CD14-positive monocyte (primary cell): ENCODE measurements around the gene FAM110A. TPM values are rescaled to one million over a fixed set of nuclear protein-coding genes. Genes with fewer than 3 reads are reported as not detected.

Source experiments
- DNase-seq, 3 donors: peaks; one replicate each; pipeline ENCODE4 v3.0.0-alpha.2; 2011 to 2022
- H2AFZ ChIP-seq: 2 replicates; pipeline ENCODE4 v1.6.0; 2012; ENCODE audit warnings: mild to moderate bottlenecking, low read depth, low read length, inconsistent platforms; ENCODE audit not compliant: insufficient read depth, poor library complexity, severe bottlenecking
- H3K27ac ChIP-seq, 2 donors: 1 replicate in 1 of 2; 2 replicates in 1 of 2; pipeline ENCODE4 v1.5.1; 2012 to 2013; ENCODE audit warnings: low read length in 2 of 2, control low read depth in 1 of 2, inconsistent platforms in 1 of 2, low read depth in 1 of 2, mild to moderate bottlenecking in 1 of 2
- H3K27me3 ChIP-seq, 2 donors: one replicate each; pipeline versions ENCODE4 v1.6.0 to v1.6.1; 2011 to 2013; ENCODE audit warnings: low read length in 2 of 2; ENCODE audit not compliant: control insufficient read depth in 2 of 2, insufficient read depth in 2 of 2
- H3K36me3 ChIP-seq, 2 donors: replicated peaks in 1 of 2; 1 replicate in 1 of 2; 2 replicates in 1 of 2; pipeline versions ENCODE4 v1.5.1 to v1.6.1; 2012 to 2013; ENCODE audit warnings: low read length in 2 of 2, control low read depth in 1 of 2, inconsistent platforms in 1 of 2, mild to moderate bottlenecking in 1 of 2; ENCODE audit not compliant: insufficient read depth in 2 of 2, control insufficient read depth in 1 of 2
- H3K4me1 ChIP-seq, 2 donors: 1 replicate in 1 of 2; 2 replicates in 1 of 2; pipeline versions ENCODE4 v1.5.1 to v1.6.1; 2012 to 2013; ENCODE audit warnings: low read length in 2 of 2, control low read depth in 1 of 2, inconsistent platforms in 1 of 2, mild to moderate bottlenecking in 1 of 2, moderate library complexity in 1 of 2; ENCODE audit not compliant: insufficient read depth in 2 of 2, control insufficient read depth in 1 of 2
- H3K4me2 ChIP-seq: replicated peaks from 2 replicates; pipeline ENCODE3; 2012; ENCODE audit warnings: low read length, moderate library complexity, mild to moderate bottlenecking; ENCODE audit not compliant: poor library complexity, severe bottlenecking; ENCODE audit errors: extremely low read depth
- H3K4me3 ChIP-seq, 3 experiments: fragments of 200-600 bp in 1 of 3; sonication (generic) in 1 of 3; replicated peaks in 1 of 3; 1 replicate in 2 of 3; 2 replicates in 1 of 3; pipeline ENCODE4 v1.5.1; 2011 to 2013; ENCODE audit warnings: low read length in 3 of 3, mild to moderate bottlenecking in 3 of 3, control low read depth in 2 of 3, low read depth in 2 of 3, inconsistent platforms in 1 of 3, moderate library complexity in 1 of 3
- H3K79me2 ChIP-seq: 2 replicates; pipeline ENCODE4 v1.6.0; 2012; ENCODE audit warnings: mild to moderate bottlenecking, control low read depth, inconsistent platforms, low read length, moderate library complexity; ENCODE audit not compliant: insufficient read depth
- H3K9ac ChIP-seq: 2 replicates; pipeline ENCODE4 v1.6.0; 2017; ENCODE audit warnings: low read length, mild to moderate bottlenecking; ENCODE audit not compliant: insufficient read depth, poor library complexity, severe bottlenecking
- H3K9me3 ChIP-seq, 2 donors: replicated peaks in 1 of 2; 1 replicate in 1 of 2; 2 replicates in 1 of 2; pipeline versions ENCODE4 v1.5.1 to v1.6.1; 2012 to 2013; ENCODE audit warnings: low read length in 2 of 2, control low read depth in 1 of 2; ENCODE audit not compliant: control insufficient read depth in 1 of 2, insufficient read depth in 1 of 2
- H4K20me1 ChIP-seq: 2 replicates; pipeline ENCODE4 v1.6.0; 2012; ENCODE audit warnings: mild to moderate bottlenecking, low read length, control low read depth, moderate library complexity; ENCODE audit not compliant: insufficient read depth
- H3K27ac Mint-ChIP-seq, 7 donors: one replicate each; pipeline ENCODE4 v1.8.0; 2020; ENCODE audit warnings: mild to moderate bottlenecking in 7 of 7, mixed read lengths in 7 of 7, moderate library complexity in 6 of 7, inconsistent platforms in 2 of 7
- H3K27me3 Mint-ChIP-seq, 3 donors: one replicate each; pipeline ENCODE4 v1.8.0; 2021 to 2022; ENCODE audit warnings: low read depth in 3 of 3, mild to moderate bottlenecking in 3 of 3, mixed read lengths in 3 of 3, moderate library complexity in 3 of 3, inconsistent platforms in 1 of 3
- H3K36me3 Mint-ChIP-seq, 2 donors: one replicate each; pipeline ENCODE4 v1.8.0; 2020; ENCODE audit warnings: mixed read lengths in 2 of 2, inconsistent platforms in 1 of 2, mild to moderate bottlenecking in 1 of 2
- H3K4me1 Mint-ChIP-seq: one replicate; pipeline ENCODE4 v1.8.0; 2020; ENCODE audit warnings: mild to moderate bottlenecking, mixed read lengths
- H3K4me3 Mint-ChIP-seq, 2 donors: one replicate each; pipeline ENCODE4 v1.8.0; 2020; ENCODE audit warnings: mild to moderate bottlenecking in 2 of 2, mixed read lengths in 2 of 2, moderate library complexity in 1 of 2
- H3K9me3 Mint-ChIP-seq, 7 donors: one replicate each; pipeline ENCODE4 v1.8.0; 2020 to 2022; ENCODE audit warnings: mixed read lengths in 7 of 7, mild to moderate bottlenecking in 6 of 7, moderate library complexity in 6 of 7, inconsistent platforms in 2 of 7
- CTCF ChIP-seq: fragments of 200-600 bp; IDR thresholded peaks from one replicate; pipeline ENCODE4 v1.8.0; 2022; ENCODE audit warnings: antibody characterized with exemption, mild to moderate bottlenecking
- WGBS: methylation state at CpG from one replicate; pipeline ENCODE4 v1.1.5; 2013; ENCODE audit warnings: missing lambda C conversion rate; ENCODE audit not compliant: insufficient coverage; 5-methylcytosine and 5-hydroxymethylcytosine counted together
- intact Hi-C, 2 donors: fragments of 100-400 bp; cut with micrococcal nuclease; formaldehyde crosslinking; loops; one replicate each; pipeline versions ENCODE4 v1.15.0 to v1.15.1; 2023
- polyA plus RNA-seq, 3 donors: library from polyadenylated mRNA; depleted of rRNA in 1 of 3; unstranded in 2 of 3; stranded (reverse) in 1 of 3; fragments of 300-500 nt in 2 of 3; fragments of >200 nt in 1 of 3; fragmentation: Illumina TruSeq in 2 of 3; gene quantifications; 1 replicate in 2 of 3; 2 replicates in 1 of 3; pipeline ENCODE4 v1.2.3, GENCODE V29; 2012 to 2021

FAM110A gene
- polyA plus RNA-seq, 3 donors: 13.8 to 43.2 (median 27.8) TPM

DNA sequence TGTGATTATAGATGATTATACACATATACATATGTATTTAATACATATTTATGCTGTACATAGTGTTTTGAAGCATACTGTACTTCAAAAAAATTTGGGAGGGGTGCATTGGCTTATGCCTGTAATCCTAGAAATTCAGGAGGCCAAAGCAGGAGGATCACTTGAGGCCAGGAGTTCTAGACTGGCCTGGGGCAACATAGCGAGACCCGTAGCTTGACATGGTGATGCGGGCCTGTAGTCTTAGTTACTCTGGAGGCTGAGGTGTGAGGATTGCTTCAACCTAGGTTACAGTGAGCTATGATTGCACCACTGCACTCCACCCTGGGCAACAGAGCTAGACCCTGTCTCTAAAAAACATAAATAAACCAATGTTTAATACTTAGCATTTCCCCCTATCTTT is 1.6 kb upstream of the FAM110A start:
- H3K4me3 Mint-ChIP-seq: no peak overlapping the region
- H3K27me3 Mint-ChIP-seq: peaks cover 0 to 2% (median 0%) of the 10 kb centered on the region in 3 donors
- no peak for DNase-seq
- no CpG with 5 or more reads among the region's 3 CpGs for WGBS
- Histone ChIP-seq H2AFZ (no peak overlapping the region), H3K27me3 (no peaks in the 10 kb centered on the region), H3K27ac (no peak overlapping the region), H3K4me3 (no peak overlapping the region), H3K36me3 (no peaks in the 10 kb centered on the region), H3K4me2 (no peak overlapping the region), H3K9ac (no peak overlapping the region), H3K79me2 (peaks cover 29% of the 10 kb centered on the region), H3K4me1 (peaks cover 61 to 70% of the 10 kb centered on the region in 2 donors), H3K9me3 (no peaks in the 10 kb centered on the region), H4K20me1 (peaks cover 10% of the 10 kb centered on the region)
- peak overlapping the region in 2 of 7 donors; percentile 18 to 25 for H3K27ac Mint-ChIP-seq
- H3K9me3 Mint-ChIP-seq: peaks cover 0 to 5% (median 0%) of the 10 kb centered on the region in 7 donors
- no peak for TF ChIP-seq CTCF
- H3K4me1 Mint-ChIP-seq: peaks cover 60% of the 10 kb centered on the region
- intact Hi-C loops: loop anchor here in 1 of 2 donors (10.0 kb wide), 1 partner anchor 177 kb away; the partner anchor contains the start of gene SRXN1
- H3K36me3 Mint-ChIP-seq: peaks cover 4 to 5% of the 10 kb centered on the region in 2 donors

DNA sequence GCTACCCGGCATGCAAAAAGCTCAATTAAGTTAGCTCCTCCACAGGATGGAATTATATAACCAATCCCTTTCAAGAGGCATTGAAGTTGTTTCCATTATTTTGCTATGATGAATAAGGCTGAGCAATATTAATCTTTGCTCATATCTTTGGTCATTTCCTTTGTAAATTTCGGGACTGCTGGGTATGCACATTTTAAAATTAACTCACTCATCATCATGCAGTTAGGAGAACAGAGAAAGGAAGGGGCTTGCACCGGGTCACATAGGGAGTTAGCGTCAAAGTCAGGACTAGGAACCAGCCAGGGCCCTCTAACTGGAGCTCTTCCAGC is 430 bp upstream of the FAM110A start:
- peaks cover 40% of the 10 kb centered on the region for H3K79me2 ChIP-seq
- peak overlapping the region; percentile 99 for H3K4me2 ChIP-seq
- peak overlapping the region; percentile 71 for H2AFZ ChIP-seq
- Mint-ChIP-seq H3K27me3 (peaks cover 0 to 2% (median 0%) of the 10 kb centered on the region in 3 donors), H3K27ac (peak overlapping the region; percentile 94 to 99 (median 97)), H3K4me1 (peaks cover 71% of the 10 kb centered on the region), H3K9me3 (peaks cover 0 to 5% (median 0%) of the 10 kb centered on the region in 7 donors), H3K36me3 (peaks cover 8 to 9% of the 10 kb centered on the region in 2 donors), H3K4me3 (peak overlapping the region; percentile 88 to 93)
- no peaks in the 10 kb centered on the region for H3K27me3 ChIP-seq
- no peaks in the 10 kb centered on the region for H3K9me3 ChIP-seq
- peaks cover 72 to 81% of the 10 kb centered on the region in 2 donors for H3K4me1 ChIP-seq
- peaks cover 22% of the 10 kb centered on the region for H4K20me1 ChIP-seq
- peak overlapping the region; percentile 98 for H3K9ac ChIP-seq
- intact Hi-C loops: loop anchor here in 1 of 2 donors (10.0 kb wide), 1 partner anchor 178 kb away; the partner anchor contains the start of gene SRXN1
- DNase-seq: no peak
- peak overlapping the region; percentile 72 to 99 for H3K27ac ChIP-seq
- 0% methylated on average over 2 of the region's 4 CpGs for WGBS
- TF ChIP-seq CTCF: no peak
- peak overlapping the region; percentile 4 to 97 (median 73) for H3K4me3 ChIP-seq
- no peaks in the 10 kb centered on the region for H3K36me3 ChIP-seq
